Measurements from ENCODE around the gene SMARCD2.

DNA sequence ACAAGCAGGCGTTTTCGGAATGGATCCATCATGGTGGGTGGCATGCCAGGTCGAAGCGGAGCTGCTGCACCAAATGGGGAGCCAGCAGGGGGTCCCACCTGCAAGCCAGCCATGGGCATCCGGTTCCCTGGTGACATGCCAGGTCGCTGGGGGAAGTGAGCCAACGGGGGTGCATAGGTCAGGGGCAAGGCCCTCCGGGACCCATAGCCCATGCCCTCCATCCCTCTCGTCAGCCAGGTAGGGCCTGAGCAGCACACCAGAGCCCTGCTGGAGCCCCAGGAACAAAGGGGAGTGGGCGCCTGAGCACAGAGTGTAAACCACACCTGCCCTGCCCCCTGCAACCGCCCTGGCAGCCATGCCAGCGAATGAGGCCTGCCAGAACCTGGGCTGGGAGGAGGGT lies 5.0 kb downstream of the SMARCD2 start:
- no peak for TF ChIP-seq CTCF (IDR thresholded peaks at IDR 0.05; ENCODE audit: insufficient read depth, low read length)
- TF ChIP-seq, protein P1, sequence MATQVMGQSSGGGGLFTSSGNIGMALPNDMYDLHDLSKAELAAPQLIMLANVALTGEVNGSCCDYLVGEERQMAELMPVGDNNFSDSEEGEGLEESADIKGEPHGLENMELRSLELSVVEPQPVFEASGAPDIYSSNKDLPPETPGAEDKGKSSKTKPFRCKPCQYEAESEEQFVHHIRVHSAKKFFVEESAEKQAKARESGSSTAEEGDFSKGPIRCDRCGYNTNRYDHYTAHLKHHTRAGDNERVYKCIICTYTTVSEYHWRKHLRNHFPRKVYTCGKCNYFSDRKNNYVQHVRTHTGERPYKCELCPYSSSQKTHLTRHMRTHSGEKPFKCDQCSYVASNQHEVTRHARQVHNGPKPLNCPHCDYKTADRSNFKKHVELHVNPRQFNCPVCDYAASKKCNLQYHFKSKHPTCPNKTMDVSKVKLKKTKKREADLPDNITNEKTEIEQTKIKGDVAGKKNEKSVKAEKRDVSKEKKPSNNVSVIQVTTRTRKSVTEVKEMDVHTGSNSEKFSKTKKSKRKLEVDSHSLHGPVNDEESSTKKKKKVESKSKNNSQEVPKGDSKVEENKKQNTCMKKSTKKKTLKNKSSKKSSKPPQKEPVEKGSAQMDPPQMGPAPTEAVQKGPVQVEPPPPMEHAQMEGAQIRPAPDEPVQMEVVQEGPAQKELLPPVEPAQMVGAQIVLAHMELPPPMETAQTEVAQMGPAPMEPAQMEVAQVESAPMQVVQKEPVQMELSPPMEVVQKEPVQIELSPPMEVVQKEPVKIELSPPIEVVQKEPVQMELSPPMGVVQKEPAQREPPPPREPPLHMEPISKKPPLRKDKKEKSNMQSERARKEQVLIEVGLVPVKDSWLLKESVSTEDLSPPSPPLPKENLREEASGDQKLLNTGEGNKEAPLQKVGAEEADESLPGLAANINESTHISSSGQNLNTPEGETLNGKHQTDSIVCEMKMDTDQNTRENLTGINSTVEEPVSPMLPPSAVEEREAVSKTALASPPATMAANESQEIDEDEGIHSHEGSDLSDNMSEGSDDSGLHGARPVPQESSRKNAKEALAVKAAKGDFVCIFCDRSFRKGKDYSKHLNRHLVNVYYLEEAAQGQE (IDR thresholded peaks at IDR 0.05; ENCODE audit: insufficient replicate concordance, low read depth), result no peak
- no peak for TF ChIP-seq SPI1 (IDR thresholded peaks at IDR 0.05; ENCODE audit: borderline replicate concordance, low read depth)
